Adipose tissue (tissue), 3 donors: ENCODE results near the gene ARHGAP5. TPM values are rescaled to one million over a fixed set of nuclear protein-coding genes. Genes with fewer than 3 reads are reported as not detected.

Experiments
- H3K27ac ChIP-seq: one replicate; pipeline ENCODE4 v1.5.1; 2013; ENCODE audit warnings: low read depth, low read length
- WGBS, 3 donors: extraction: QIAGEN DNeasy Blood & Tissue Kit; methylation state at CpG; one replicate each; pipeline ENCODE4 v1.1.7; 2013; 5-methylcytosine and 5-hydroxymethylcytosine counted together
- polyA plus RNA-seq, 3 donors: library from polyadenylated mRNA; stranded (reverse); fragments of 200-250 nt; gene quantifications; one replicate each; pipeline ENCODE4 v1.2.3, GENCODE V29; 2013
- donor health status: healthy with polysubstance abuse.
- donor health status: Bipolar disorder and iron deficiency.
- donor health status: healthy.

ARHGAP5 gene
- polyA plus RNA-seq, 3 donors = 7.4 to 18.8 (median 11.0) TPM

GRCh38 chr14:32074887-32075572, 2.1 kb upstream of the ARHGAP5 start:
- 48 to 73% (median 73%) methylated on average over 8 of the region's 8 CpGs for WGBS, 3 donors
- H3K27ac ChIP-seq = no peak overlapping the region

DNA sequence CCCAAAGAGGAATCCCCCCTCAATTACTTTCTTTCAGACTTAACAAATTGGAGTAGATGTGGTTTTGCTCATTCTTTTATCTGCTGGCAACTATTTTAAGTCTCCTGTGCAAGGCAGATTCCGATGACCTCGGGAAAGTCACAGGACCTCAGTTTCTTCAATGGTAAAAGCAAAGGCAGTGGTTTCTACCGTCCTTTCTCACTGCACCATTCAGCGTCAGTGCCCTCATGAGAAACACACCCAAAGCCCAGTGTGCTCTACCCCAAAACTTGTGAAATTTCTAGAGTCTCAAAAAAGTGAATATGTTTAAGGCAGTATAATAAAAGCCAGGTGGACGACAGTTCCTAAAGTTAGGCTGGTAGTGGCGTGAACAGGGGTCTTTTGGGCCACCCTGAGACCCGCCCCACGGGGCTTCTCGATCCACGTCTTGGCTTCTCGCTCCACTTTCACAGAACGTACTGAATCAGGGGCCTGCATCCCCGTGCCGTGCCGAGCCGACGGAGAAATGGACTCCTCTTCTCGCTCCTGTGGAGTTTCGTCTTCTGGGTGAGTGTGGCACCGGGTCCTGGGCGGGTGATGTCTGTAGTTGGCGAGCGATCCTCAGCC, 1.3 kb upstream of the ARHGAP5 start:
- 1% methylated on average over 23 of the region's 23 CpGs for WGBS, 3 donors
- H3K27ac ChIP-seq = peak overlapping the region; percentile 33

DNA sequence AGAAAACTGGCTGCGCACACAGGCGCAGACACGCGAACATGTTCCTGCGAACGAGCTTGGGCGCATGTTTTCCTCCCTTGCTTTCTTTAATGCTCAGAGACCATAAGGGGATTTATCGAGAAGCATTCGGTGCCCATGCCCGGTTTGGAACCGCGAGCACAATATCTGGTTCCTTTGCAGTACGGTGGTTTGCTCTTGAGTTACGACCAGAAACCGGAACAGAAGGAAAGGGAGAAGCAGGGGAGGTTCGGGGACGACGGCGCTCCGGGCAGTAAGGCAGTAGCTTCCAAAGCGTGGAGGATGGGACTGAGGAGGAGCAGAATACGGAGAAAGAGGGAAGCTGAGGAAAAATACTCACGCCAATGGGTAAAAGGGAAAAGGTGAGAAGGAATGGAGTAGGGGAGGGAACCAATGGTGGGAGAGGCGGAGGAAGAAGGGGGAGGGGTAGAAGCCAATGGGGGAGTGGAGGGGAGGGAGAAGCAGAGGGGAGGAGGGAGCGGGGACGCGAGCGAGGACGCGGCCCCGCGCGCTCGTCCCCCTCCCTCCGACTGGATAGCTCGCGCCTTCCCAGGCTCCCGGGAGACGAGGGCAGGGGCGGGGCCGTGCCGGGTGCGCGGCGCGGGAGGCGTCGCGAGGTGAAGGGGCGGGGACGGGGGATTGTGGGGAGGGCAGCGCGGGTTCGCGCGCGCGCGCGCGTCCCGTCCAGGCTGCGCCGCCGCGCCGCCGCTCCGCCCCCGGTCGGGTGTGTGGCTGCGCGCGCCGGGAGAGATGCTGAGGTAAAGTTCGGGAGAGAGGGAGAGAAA, 625 bp upstream of the ARHGAP5 start:
- 0 to 1% (median 0%) methylated on average over 50 to 76 of the region's 76 CpGs for WGBS, 3 donors
- peak overlapping the region; percentile 33 for H3K27ac ChIP-seq

- WGBS, 3 donors = 2 to 6% (median 4%) methylated on average over 28 of the region's 28 CpGs
- H3K27ac ChIP-seq = no peak overlapping the region
Observed at GRCh38 chr14:32078023-32078857, 1.1 kb downstream of the ARHGAP5 start.

DNA sequence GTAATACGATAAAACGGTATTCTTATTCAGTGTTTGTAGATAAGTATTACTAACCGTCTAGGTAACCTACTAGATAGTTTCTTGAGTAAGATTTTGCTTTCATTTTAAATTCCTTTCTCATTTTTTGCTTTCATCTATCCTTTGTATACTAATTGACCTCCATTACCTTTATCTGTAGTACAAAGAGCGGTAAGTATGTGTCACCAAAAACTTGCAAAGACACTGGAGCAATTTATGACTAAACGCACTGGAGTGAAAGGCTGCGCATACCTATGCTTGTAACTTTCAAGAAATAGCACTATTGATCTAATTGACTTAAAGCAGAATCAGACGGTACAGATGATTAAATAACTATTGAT, 1.7 kb downstream of the ARHGAP5 start:
- no peak overlapping the region for H3K27ac ChIP-seq
- 10 to 56% (median 49%) methylated on average over 7 of the region's 7 CpGs for WGBS, 3 donors

DNA sequence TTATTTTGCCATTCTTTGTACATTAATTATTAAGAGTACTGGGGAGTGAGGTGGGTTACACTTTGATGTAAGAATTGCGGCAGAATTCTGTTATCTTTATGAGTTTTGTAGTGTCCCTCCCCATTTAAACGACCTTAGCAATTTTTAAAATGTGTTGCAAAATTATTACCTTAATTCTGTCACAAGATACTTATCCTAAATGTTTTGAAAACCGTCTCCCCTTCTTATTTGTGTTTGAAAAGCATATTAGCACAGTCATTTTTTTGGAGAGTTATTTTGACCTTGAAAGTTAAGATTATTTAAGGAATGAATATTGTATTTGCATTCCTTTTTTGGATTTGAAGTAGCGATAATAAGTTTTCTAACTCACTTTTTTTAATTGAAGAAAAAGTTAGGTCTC, 2.2 kb downstream of the ARHGAP5 start:
- 17 to 68% (median 60%) methylated on average over 4 of the region's 4 CpGs for WGBS, 3 donors
- H3K27ac ChIP-seq = no peak overlapping the region

GRCh38 chr14:32080001-32080510, 3.0 kb downstream of the ARHGAP5 start:
- 67 to 98% (median 96%) methylated on average over 1 of the region's 1 CpG for WGBS, 3 donors
- no peak overlapping the region for H3K27ac ChIP-seq

GRCh38 chr14:32081901-32082300, 4.8 kb downstream of the ARHGAP5 start:
- 51 to 97% (median 95%) methylated on average over 7 of the region's 7 CpGs for WGBS, 3 donors
- no peak overlapping the region for H3K27ac ChIP-seq

DNA sequence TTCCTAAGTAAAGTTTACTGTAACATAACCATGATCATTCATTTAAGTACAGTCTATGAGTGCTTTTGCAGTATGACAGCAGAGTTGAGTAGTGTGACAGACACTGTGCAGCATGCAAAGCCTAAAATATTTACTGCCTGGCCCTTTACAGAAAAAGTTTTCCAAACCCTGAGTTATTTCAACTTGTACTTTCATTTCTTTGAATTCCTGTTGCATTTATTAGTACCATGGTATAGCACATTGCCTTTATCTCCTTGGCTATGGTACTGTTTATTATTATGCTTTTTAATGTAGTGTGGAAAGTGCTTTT, 6.2 kb downstream of the ARHGAP5 start:
- no peak overlapping the region for H3K27ac ChIP-seq

- H3K27ac ChIP-seq = no peak overlapping the region
Observed at GRCh38 chr14:32083789-32084188, 6.7 kb downstream of the ARHGAP5 start.

DNA sequence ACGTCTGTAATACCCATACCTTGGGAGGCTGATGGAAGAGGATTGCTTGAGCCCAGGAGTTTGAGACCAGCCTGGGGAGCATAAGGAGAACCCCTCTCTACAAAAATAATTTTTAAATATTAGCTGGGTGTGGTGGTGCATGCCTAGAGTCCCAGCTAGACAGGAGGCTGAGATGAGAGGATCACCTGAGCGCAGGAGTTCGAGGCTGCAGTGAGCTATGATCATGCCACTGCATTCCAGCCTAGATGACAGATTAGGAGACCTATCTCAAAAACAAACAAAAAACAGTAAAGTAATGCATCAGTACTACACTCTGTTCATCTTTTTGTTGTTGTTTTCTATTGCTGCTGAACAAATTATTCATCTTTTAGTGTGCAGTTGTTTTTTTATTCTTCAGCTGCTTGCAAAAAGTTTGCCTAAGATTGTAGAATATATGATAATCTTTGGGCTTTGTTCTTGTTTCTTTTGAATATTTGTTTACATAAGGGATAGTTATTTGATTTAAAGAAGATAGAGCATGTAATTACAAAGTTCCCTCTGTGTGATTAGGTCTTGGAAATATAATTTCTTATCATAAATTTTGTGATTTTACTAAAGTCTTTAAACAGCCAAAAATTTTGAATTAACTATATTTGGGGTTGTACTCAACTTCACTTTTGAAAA, 8.2 kb downstream of the ARHGAP5 start:
- H3K27ac ChIP-seq = no peak overlapping the region
- 87 to 99% (median 93%) methylated on average over 3 of the region's 3 CpGs for WGBS, 3 donors

DNA sequence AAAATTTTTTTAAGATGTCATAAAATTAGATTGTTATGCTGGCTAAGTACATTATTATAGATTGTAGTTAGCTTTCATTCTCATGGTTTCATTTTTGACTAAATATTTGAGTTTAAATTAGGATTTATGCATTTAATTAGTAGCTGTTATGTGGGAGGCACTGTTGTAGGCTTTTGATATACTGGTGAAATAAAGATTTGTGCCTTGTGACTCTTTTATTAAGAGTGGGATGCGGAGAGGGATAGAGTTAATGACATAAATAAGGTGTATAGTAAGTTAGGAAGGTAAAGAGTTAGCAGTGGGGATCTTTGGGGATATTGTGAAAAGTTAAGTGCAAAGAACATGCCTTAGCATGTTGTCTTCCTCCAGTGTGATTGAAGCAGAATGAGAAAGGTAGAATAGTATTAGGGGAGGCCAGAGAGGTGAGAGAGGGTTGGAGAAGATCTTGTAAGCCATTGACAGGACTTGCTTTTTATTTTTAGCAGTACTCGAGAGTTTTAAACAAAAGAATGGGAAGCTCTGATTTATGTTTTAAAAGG, 8.8 kb downstream of the ARHGAP5 start:
- no peak overlapping the region for H3K27ac ChIP-seq
- 81 to 84% (median 82%) methylated on average over 2 of the region's 2 CpGs for WGBS, 3 donors

DNA sequence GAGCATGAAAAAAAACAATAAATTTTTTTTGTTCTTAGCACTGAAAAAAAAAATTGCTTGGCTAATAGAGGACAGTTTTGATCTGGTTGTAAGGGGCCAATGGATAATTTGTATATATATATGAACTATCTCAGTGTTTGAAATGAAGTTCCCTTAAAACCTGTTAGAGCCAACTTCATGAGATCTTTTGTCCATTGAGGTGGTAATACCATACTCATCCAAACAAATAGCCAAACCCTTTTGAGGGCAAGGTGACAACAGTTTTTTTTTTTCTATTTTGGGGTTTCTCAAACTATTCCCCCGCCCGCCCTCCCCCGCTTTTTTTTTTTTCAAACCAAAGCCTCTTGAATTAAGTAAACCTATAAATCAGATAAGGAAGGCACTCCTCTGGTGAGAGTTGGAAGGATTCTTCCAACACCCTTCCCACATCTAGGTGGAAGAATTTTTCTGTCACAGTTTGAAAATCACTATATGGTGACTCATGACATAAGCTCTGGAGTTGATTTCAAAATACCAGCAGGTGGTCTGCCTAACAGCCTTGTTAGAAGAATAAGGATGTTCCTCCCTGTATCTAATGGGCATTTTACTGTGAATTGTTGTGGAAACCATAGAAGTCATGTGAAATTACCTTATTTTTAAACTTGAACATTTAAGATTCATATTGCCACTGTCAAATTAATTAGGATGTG, 10.2 kb downstream of the ARHGAP5 start:
- WGBS, 3 donors = 91 to 95% (median 92%) methylated on average over 3 of the region's 3 CpGs
- H3K27ac ChIP-seq = no peak overlapping the region

GRCh38 chr14:32087907-32088306, 10.8 kb downstream of the ARHGAP5 start:
- H3K27ac ChIP-seq = no peak overlapping the region
- WGBS, 3 donors = 54 to 94% (median 92%) methylated on average over 2 of the region's 2 CpGs

- 95 to 96% (median 96%) methylated on average over 6 of the region's 6 CpGs for WGBS, 3 donors
Observed at GRCh38 chr14:32090686-32091085, 13.6 kb downstream of the ARHGAP5 start.

GRCh38 chr14:32099473-32099872, 22.4 kb downstream of the ARHGAP5 start:
- 94 to 99% (median 96%) methylated on average over 2 of the region's 2 CpGs for WGBS, 3 donors
- no peak overlapping the region for H3K27ac ChIP-seq

More at GRCh38 chr14:32090686-32091085, 13.6 kb downstream of the ARHGAP5 start:
- H3K27ac ChIP-seq = no peak overlapping the region

GRCh38 chr14:32100175-32100574, 23.1 kb downstream of the ARHGAP5 start:
- WGBS, 3 donors = 97 to 99% (median 97%) methylated on average over 5 of the region's 5 CpGs
- no peak overlapping the region for H3K27ac ChIP-seq
